NCI-H1694 treated with DMSO at 0.1 percent for 48 hours (cell line): ENCODE data around the gene ATF6B.

Experiments used
- DNase-seq: peaks from one replicate; lab custom pipeline; 2025; lab: John Stamatoyannopoulos, UW

Gene ATF6B

DNA sequence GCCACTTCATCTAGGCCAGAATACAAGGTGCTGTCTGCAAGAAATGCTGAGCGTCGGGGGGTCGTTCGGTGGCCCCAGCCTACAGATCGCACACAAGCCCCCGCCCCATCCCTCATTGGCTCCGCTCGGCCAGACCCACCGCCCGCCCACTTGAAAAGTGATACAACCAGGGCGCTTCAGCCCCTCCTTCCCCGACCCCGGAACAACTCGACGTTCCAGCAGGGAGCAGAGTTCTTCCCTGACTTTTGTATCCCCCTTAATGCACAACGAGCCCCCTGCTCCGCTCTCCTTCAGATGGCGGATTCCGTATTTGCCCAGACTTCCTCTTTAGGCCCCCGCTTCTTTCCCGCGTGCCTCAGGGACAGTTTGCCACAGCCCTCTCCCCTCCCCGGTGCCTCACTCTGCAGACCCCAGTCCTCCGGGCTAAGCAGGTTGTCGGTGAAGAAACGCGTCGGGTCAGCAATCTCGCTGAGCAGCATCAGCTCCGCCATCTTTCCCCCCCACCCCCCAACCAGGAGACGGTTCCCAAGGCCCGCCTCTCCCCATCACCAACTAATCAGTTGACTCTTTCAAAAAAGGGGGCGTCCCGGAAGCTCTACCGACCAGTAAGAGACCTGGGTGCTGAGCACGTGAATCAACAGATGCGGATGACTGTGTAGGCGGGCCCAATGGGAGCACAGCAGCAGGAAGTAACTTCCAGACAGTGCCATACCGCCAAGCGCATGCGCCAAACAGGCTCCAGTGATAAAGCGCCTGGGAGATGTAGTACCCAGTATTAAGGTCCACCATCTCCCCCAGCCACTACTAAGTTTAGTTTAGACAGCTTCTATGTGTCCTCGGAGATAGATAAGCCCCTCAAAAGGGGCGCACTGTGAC is at the start of gene ATF6B:
ATF6B (minus strand) TSS at position 530 of the 876 bp plus-strand sequence; CDS start at position 491, 39 bp downstream.
- DNase-seq, result peak; percentile 96

DNA sequence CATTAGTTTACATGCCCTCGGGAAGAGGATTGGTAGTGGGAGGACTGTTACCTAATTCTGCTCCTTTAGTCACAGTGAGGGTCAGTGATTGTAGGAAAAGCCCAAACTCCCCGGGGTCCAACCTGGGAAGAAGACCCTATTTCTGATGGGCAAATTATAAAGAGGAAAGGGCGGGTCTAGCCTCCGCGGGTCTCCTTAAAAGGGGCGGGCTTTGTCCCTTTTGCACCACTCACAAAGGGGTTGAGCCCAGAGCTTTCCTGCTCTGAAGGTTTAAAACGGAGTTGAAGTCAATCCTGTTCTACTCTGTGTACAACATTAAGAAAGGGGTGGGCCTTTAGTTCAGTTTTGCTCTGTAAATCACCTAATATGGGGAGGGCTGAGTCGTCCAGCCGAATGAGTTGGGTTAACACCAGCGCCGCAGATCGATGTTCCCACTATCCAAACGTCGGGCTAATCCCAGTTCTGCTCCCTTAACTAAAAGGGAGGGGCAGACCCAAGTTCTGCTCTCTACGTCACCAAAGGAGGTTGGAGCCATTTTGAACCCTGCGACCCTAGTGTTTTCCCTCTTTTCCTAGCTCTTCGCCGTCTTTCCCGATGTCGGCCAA is 49.2 kb upstream of the ATF6B start:
- peak; percentile 72 for DNase-seq

GRCh38 chr6:32176476-32177182 is 48.6 kb upstream of the ATF6B start:
- DNase-seq, result peak; percentile 43

DNA sequence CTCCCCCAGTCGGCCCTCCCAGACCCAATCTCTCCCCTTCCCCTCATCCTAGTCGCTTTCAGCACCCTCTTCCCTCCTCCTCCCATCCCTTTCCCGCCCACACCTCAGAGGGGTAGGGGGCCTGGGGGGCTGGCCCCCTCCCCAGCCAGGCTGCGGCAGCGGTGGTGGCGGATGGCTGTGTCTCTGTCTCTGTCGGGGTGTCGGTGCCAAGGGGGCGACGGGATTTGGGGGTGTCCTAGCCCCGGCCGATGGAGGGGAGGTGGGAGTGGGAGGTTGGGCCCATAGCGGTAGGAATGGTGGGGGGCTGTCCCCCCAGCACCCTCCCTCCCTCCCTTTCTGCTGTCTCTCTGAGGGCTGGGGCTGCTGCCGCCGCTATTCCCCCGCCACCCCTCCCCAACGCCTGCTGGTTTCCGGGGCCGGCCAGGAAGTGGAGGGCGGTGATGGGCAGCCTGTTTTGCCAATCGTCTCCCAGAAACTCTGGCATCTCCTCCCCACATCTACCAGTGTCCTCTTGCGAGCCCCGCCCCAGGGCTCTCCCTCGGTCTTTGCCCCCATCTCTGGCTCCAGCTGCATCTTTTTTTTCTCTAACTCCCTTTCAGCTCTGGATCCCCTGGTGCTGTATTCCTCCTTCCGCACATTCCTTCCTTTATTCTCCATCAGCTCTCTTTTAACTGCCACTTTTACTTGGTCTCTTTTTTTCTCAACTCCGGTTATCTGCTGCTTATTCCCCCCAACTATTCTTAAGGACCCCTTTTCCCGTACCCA is 47.8 kb upstream of the ATF6B start, which contains the start of gene AGPAT1:
AGPAT1 (minus strand) TSS at position 374 of the 765 bp plus-strand sequence. CDS start 4,588 bp downstream, outside the sequence.
- DNase-seq, result peak; percentile 86

DNA sequence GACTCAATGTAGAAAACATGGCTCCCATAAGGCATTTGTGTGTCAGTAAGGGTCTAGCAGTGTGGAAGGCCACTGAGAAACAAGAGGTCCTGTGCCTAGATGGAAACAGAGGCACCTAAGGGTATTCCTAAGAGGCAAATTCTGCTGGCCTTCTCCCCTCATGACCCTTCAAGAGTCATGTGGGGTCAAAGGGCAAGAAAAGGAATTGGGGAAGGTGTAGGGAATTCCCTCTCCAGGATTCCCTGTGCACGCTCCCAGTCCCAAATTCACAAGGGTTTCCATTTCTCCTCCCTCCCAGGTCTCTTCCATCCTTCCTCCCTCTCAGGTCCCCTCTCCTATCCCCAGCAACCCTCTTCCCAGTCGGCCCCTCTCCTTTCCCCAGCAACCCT is 47.3 kb upstream of the ATF6B start:
- DNase-seq, result no peak

- no peak for DNase-seq
Observed at GRCh38 chr6:32174416-32174815, 46.4 kb upstream of the ATF6B start.

GRCh38 chr6:32173051-32173727 is 45.1 kb upstream of the ATF6B start:
- no peak for DNase-seq

DNA sequence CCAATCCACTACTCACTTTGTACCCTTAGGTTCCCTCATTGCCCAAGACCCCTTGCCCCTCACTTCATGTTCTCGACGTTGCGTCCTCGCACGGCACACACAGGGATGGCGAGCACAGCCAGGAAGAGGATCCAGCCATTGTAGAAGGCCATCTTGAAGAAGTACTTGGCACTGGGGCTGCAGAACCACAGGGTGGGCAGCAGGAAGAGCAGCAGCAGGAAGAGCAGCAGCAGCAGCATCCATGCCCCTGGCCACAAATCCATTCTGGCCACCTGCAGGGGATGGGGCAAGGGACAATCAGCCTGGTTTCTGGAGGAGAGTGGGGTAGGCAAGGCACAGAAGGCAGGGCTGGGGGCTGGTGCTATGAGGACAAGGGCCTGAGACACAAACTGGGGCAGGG is 43.2 kb upstream of the ATF6B start:
- no peak for DNase-seq

DNA sequence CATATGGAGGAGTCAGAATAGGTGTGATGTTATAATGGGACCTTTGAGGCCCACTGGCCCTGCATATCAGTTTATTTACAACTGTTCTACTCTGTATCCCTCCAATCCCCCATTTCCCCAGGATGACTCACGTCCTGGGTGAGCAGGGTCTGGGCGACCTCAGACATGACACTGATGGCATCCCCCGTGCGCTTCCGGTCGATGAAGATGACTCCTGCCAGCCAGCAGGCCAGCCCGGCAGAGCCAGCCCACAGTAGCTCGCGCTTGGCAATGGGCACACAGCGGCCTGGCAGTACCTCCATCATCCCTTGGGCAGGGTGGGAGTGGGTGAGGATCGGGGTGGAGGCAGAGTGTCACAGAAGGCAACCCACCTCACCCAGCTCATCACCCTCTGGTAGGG is 42.2 kb upstream of the ATF6B start:
- no peak for DNase-seq

DNA sequence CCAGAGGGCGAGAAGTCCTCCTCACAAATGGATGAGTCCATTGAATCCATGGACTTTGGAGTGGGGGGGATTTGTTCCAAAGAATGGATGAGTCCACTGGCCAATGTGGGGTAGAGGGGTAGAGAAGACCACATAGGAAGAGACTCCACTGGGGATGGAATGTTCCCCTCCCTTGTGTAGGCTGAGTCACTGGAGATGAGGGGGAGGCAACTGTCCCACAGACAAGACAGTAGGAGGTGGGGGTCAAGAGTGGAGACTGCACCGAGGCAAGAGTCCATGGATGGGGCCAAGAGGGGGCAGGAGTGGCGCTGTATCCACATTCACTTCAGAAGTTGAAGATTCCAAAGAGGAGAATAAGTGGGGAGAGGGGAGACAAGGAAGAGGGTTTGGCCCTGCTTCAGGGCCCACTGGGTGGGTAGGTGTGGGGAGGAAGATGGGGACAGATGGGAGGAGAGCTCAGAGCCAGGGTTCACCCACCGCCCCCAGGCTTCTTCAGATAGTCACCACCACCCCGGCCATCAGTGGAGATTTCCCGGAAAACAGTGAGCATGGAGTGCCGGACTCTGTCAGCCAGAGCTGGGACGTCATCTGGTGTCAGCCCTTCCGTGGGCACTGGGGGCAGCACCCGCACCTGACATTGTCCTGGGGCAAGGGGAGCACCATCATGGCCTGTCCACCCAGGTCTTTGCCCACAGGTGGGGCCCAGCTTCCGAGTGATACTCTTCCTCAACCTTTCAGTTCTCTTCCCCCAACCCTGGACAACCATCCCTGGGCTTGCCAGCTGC is 41.0 kb upstream of the ATF6B start:
- DNase-seq, result no peak

- DNase-seq, result no peak
Observed at GRCh38 chr6:32168350-32168749, 40.3 kb upstream of the ATF6B start.

DNA sequence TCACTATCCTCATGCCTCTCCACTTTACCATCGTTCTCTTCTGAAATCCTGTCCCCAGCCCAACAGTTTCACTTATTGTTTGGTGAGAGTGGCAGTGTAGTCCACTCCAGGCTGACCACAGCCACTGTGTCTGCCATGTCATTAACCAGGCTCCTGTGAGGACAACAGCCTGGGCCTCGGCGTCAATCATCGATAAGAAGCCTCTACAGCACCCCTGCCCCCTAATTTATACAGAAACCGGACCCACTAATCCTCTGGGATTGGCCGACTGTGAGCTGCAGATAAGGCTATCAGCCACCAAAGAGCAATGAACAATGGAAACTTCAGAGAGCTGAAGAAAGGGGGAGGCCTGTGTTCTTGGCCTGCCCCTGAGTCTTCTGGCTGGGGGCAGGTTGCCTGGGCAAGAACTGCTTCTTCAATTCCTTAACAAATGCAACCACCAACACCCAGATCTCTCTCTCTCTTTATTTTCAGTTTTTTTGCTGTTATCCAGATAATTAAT is 39.8 kb upstream of the ATF6B start:
- no peak for DNase-seq

DNA sequence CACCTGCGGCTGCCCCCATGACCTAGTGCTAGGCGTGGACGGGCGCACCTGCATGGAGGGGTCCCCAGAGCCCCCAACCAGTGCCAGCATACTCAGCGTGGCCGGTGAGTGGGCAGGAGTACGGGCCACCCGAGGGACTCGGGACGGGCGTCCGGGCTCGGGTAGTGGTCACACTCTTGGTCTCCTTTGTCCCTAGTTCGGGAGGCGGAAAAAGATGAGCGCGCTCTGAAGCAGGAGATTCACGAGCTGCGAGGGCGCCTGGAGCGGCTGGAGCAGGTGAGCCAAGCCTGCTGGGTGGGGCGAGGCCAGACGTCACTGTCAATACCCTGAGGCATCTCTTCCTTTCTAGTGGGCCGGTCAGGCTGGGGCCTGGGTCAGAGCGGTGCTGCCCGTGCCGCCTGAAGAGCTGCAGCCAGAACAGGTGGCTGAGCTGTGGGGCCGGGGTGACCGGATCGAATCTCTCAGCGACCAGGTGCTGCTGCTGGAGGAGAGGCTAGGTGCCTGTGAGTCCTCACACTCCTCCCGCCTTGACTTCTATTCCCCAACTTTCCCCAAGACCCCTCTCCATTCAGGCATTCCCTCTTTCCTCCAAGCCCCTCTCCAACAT is 39.2 kb upstream of the ATF6B start:
- DNase-seq, result no peak

GRCh38 chr6:32166411-32167061 is 38.5 kb upstream of the ATF6B start:
- DNase-seq, result no peak

DNA sequence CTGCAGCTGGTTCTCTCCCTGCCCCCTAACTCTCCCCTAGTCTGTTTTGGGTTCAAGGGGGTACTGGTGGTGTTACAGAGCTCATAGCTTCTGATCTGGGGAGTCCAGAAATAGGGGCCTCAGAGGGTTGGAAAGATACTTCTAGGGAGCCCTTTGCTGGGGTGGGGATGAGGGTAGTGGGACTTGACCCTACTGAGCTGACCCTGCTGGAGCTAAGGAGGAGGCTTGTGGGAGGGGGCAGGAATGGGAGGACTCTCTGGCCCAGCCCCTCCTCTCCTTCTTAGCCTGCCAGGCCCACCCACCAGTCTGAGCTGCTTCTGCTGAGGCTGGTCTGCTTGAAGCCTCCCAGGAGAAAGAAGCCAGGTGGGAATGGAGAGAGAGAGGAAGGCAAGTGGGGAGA is 36.2 kb upstream of the ATF6B start, which contains the start of gene EGFL8:
EGFL8 (plus strand) TSS at position 301 of the 400 bp plus-strand sequence. CDS start 1,571 bp downstream, outside the sequence.
- no peak for DNase-seq

DNA sequence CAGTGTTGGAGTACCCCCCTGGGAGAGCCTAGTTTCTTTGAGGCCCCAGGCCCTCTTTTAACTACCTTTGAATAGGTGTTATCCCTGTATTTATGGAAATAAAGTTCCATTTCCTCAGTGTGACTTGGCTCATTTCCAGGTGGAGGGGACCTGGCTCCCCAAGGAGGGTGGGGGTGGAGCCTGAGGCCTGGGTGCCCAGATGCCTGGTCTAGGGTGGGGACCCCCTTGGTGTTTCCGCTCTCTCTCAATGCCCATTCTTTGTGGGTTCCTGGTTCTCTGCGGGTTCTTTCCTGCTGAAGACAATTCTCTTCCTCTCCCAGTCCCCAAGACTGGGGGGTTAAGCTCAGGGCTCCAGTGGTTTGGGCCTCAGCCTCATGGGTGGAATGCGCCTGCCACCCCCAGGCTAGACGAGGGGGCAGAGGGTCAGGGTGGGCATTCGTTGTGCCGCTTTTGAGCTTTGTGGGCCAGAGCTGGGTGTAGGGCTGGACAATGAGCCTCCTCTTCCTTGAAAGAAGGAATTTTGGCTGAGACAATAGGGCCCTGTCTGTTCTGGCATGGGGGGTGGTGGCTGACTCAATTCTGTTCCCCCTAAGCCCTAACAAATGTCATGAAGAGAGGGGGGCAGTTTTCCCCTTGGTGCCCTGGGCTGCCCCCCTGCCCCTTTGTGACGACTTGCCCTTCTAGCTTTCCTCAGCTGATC is 35.7 kb upstream of the ATF6B start:
- DNase-seq, result no peak

- DNase-seq, result no peak
Observed at GRCh38 chr6:32158052-32158451, 30.0 kb upstream of the ATF6B start.

- no peak for DNase-seq
Observed at GRCh38 chr6:32156891-32157290, 28.8 kb upstream of the ATF6B start.
